GM19035 (cell line): ENCODE data around the gene TMC5.
"Not testable (repeated sequence)": the region's sequence is repeated elsewhere in the genome, so short reads cannot be mapped to it uniquely, and the experiment has no call there.

Experiments used
- ATAC-seq: cut with Tn5 transposase; IDR thresholded peaks from one replicate; pipeline ENCODE4 v1.9.1; 2021; ENCODE audit not compliant: unreplicated experiment

The TMC5 gene

DNA sequence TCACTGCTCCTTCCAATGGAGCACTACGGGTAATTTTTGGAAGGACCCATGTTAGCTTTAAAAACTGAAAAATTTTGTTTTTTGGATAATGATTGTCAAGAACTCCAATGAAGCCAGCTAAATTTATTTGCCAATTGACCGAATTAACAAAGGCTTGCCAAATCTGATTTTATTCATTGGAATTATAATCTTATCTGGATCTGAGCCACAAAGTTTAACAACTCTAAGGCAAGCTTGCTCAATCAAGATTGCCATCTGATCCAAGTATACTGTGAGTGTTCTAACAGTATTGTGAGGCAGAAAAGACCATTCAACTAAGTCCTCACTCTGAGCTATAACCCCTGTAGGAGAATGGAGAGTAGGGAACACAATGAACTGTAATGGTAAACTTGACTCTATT is 20.3 kb upstream of the TMC5 start:
- not testable (repeated sequence) for ATAC-seq

DNA sequence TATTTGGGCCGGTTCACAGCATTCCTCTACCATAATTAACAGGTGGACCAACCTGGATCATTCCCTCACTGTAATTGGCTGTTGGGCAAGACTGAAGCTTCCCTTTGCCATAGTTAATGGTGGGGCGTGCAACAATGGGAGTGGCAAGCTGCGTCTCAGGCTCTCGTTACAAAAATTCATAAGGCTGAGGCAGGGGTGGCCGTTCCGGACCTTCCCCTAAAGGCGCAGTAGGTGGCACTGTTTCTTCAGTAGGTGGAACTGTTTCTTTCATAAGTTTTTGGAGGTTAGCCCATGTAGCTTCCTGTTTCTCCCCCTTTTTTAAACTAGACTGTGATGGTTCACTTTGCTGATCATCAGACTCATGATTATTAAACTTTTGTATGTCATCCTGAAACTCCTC is 17.0 kb upstream of the TMC5 start:
- ATAC-seq: no peak

DNA sequence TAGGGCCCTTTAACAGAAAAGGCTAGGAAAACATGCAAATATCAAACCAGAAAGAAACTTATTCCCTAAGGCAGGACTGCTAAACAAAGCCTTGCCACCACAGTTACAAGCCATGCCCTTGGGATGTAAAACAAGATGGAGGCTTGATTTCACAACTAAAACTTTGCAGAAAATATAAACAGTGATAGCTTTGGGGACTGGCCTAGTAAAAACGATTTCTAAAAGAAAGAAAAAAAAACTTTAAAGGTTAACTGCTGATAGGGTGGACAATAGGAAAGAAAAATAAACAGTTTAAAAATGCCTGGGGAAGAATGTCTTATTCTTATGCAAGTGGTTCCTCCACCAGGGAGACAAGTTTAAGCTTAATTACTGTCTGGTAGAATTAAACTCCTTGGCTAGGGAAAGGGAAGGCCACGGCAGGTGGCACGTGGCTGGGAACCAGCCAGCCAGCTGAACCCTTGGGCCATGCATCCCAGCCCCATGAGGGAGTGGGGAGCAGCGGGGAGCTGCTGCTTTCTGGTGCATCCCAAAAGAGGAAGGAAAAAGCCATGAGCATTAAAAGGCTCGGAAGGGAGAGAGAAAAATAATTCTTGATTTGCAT is 10.7 kb upstream of the TMC5 start:
- no peak for ATAC-seq

- ATAC-seq: no peak
These were observed 7.1 kb upstream of the TMC5 start for GRCh38 chr16:19410435-19411171.

DNA sequence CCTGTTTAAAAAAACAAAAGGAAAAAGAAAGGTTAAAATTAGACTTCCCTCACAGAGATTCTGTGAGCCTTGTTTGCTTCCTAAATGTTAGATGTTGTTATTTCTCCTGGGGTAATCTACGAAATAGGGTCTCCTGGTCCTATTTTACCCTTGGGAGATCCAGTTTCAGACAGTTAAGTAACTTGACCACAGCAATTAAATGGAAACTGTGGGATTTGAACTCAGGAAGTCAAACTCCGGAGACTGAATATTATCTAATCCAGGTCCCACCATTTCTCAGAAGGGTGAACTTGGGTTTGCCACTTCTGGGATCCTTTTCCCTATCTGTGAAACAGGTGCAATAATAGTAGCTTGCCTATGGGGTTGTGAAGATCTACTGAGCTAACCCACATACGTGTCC is 6.4 kb upstream of the TMC5 start:
- ATAC-seq: no peak

GRCh38 chr16:19412055-19412454 is 5.6 kb upstream of the TMC5 start:
- not testable (repeated sequence) for ATAC-seq

DNA sequence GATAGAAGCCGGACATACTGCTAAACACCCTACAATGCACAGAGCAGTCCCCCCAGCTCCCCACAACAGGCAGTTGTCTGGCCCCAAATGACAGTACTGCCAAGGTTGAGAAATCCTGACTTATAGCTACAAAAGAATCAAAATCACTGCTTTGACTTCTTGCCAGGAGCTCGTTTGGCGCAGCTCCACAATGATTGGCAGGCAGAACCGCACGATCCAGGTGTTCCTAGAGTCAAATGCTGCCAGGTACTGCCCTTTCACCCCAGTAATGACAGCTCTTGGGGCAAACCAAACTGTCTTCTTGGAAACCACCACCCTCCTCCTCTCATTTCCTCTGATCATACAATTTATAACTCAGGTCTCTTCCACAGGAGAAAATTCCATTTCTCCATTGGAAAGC is 2.2 kb upstream of the TMC5 start:
- ATAC-seq: no peak

DNA sequence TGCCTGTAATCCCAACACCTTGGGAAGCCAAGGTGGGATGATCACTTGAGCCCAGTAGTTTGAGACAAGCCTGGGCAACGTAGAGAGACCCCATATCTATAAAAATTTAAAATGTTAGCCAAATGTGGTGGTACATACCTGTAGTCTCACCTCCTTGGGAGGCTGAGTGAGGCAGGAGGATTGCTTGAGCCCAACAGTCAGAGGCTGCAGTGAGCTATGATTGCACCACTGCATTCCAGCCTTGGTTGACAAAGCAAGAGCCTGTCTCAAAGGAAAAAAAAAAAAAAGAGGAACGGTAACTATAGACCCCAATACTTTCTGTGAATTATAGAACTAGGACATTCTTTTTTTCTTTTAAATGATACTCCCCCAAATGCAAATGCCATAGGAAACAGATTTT is 1.8 kb upstream of the TMC5 start:
- ATAC-seq: no peak

GRCh38 chr16:19418200-19418599 is 517 bp downstream of the TMC5 start:
- ATAC-seq: no peak

- ATAC-seq: no peak
These were observed 2.0 kb downstream of the TMC5 start for GRCh38 chr16:19419698-19420075.

GRCh38 chr16:19424478-19424877 is 6.8 kb downstream of the TMC5 start:
- no peak for ATAC-seq

- ATAC-seq: no peak
These were observed 12.7 kb downstream of the TMC5 start for GRCh38 chr16:19430345-19430744.

GRCh38 chr16:19431636-19432340 is 14.1 kb downstream of the TMC5 start:
- ATAC-seq: no peak

DNA sequence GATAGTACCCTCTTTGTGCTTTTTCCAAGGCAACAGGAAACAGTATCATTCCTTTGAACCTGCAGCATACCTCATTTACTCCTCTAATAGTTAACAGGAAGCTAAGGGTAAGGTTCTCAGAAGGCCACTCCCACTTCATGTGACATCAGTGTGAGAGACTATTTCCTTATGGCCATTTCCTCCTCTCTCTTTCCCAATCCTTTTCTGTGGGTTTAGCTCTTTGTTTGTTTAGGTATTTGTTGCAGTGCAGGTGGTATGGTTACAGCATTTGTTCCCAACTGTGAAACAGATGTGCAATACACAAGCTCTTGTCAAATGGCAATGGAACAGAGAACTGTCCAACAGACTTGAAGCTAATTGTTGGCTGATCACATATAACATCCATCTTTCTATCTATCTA is 14.7 kb downstream of the TMC5 start:
- ATAC-seq: no peak

DNA sequence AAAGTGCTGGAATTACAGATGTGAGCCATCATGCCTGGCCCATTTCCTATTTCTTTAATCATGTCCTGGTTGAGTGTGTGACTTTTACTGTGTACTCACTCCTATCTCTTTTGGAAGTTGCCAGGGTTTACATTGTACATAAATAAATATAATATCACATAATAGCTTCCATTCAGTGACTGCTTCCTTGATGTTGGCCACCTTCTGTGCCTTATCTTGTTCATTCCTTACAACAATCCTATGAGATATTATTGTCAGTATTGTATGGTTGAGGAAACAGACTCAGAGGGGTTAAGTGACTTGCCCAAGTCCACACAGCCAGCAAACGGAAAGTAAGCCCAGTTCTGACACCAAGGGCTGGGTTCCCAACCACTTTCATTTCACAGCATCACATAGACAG is 16.9 kb downstream of the TMC5 start:
- no peak for ATAC-seq

GRCh38 chr16:19436540-19436939 is 18.9 kb downstream of the TMC5 start:
- ATAC-seq: no peak

DNA sequence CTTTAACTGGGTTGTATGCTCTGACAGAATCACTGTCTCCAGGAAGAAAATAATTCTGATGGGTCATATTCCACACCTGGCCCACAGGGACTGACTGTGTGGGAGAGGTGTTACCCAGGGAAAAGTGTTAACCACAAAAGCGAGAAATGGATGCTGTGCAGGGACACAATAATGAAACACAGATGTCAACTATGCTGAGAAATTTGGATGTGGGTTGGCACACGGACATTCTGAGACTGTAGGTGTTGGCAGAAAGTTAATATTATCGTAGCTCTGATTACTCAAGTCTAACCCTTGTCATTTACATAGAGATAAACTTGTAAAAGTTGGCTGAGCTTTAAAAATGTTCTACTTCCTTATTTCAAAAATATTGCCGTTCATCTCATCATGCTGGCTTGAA is 19.6 kb downstream of the TMC5 start:
- no peak for ATAC-seq

DNA sequence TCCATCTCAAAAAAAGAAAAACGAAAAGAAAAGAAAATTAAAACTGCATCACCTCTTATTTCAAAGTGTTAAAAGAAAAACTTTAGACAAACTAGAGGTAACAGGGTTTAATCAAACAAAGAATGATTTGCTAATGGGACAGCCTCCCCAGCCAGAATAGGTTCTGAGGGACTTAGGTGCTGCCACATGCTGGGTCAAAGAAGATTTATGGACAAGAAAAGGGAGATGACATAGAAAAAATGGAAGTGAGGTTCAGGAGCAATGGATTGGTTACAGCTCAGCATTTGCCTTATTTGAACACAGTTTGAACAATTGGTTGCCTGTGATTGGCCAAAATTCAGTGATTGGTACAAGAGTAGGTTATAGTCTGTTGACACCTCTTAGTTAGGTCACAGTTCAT is 21.1 kb downstream of the TMC5 start:
- ATAC-seq: no peak

DNA sequence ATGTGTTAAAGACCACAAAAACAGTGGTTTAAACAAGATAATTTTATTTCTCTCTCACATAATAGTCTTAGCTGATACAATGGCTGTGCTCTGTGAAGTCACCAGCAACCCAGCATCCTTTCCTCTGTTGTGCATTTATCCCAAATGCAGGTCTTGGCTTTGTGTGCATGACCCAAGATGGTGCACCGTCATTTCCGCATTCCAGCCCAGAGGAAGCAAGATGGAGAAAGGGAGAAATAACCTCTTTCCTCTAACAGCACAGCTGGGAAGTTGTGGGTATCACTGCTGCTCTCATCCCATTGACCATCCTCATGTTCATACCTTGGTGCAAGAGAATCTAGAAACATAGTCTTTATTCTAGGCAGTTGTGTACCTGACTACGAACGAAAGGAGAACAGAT is 21.8 kb downstream of the TMC5 start:
- no peak for ATAC-seq

- ATAC-seq: no peak
These were observed 26.0 kb downstream of the TMC5 start for GRCh38 chr16:19443659-19444058.

DNA sequence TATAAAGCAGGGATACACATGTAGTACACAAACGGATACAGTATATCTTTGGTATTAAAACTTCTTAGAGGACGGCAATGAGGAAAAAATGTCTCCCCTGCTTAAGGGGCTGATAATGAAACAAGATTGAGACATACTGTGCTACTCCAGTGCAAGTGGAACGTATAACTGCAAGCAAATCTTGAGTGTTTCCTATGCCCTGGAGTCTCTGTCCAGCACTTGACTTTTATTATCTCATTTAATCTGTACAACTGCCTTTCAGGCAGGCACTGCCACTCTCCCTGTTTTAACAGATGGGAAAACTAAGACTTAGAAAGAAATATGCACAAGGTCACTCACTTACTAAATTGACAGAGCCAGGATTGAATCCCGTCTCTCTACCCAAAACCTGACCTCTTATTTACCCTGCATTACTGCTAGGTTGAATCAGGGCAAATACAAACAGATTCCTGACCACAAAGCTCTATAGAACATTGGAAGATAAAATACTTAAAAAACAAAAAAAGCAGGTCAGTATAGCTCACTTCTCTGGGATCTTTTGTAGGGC is 28.7 kb downstream of the TMC5 start:
- no peak for ATAC-seq

- ATAC-seq: no peak
These were observed 29.2 kb downstream of the TMC5 start for GRCh38 chr16:19446886-19447285.
